GM23248 (cell line): ENCODE data around the gene SYTL3. TPM values are rescaled to one million over a fixed set of nuclear protein-coding genes. Genes with fewer than 3 reads are reported as not detected.

Source experiments
- DNase-seq: peaks from one replicate; pipeline ENCODE4 v3.0.0-alpha.2; 2015
- H2AFZ ChIP-seq: fragments of 200-600 bp; sonication (generic); 2 replicates; pipeline ENCODE4 v1.6.1; 2016; ENCODE audit warnings: antibody characterized with exemption
- H3F3A ChIP-seq: fragments of 200-600 bp; sonication (generic); 2 replicates; pipeline ENCODE4 v1.6.1; 2016; ENCODE audit warnings: mild to moderate bottlenecking, antibody characterized with exemption, mixed run types; ENCODE audit not compliant: insufficient read depth
- H3K27ac ChIP-seq: fragments of 200-600 bp; sonication (generic); 2 replicates; pipeline ENCODE4 v1.5.1; 2016; ENCODE audit warnings: mild to moderate bottlenecking
- H3K27me3 ChIP-seq: fragments of 200-600 bp; sonication (generic); replicated peaks from 2 replicates; pipeline ENCODE4 v1.6.1; 2016; ENCODE audit warnings: mild to moderate bottlenecking; ENCODE audit not compliant: insufficient read depth
- H3K36me3 ChIP-seq: fragments of 200-600 bp; sonication (generic); 2 replicates; pipeline ENCODE4 v1.6.1; 2016; ENCODE audit warnings: low read depth, mild to moderate bottlenecking
- H3K4me1 ChIP-seq: fragments of 200-600 bp; sonication (generic); 2 replicates; pipeline ENCODE4 v1.6.1; 2016; ENCODE audit warnings: mild to moderate bottlenecking; ENCODE audit not compliant: insufficient read depth
- H3K4me2 ChIP-seq: fragments of 200-600 bp; sonication (generic); one replicate; pipeline ENCODE4 v1.6.1; 2016; ENCODE audit warnings: mild to moderate bottlenecking; ENCODE audit not compliant: unreplicated experiment
- H3K4me3 ChIP-seq: fragments of 200-600 bp; sonication (generic); 2 replicates; pipeline ENCODE4 v1.5.1; 2016; ENCODE audit warnings: mild to moderate bottlenecking
- H3K79me2 ChIP-seq: fragments of 200-600 bp; sonication (generic); 2 replicates; pipeline ENCODE4 v1.6.1; 2016; ENCODE audit warnings: mild to moderate bottlenecking; ENCODE audit not compliant: insufficient read depth
- H3K9ac ChIP-seq: fragments of 200-600 bp; sonication (generic); 2 replicates; pipeline ENCODE4 v1.6.1; 2016; ENCODE audit warnings: mild to moderate bottlenecking
- H3K9me2 ChIP-seq: fragments of 200-600 bp; sonication (generic); 2 replicates; pipeline ENCODE4 v1.6.1; 2016; ENCODE audit warnings: mixed run types, mild to moderate bottlenecking, moderate library complexity; ENCODE audit not compliant: insufficient read depth
- H3K9me3 ChIP-seq: fragments of 200-600 bp; sonication (generic); one replicate; pipeline ENCODE4 v1.6.1; 2017; ENCODE audit warnings: low read depth
- H4K20me1 ChIP-seq: fragments of 200-600 bp; sonication (generic); 2 replicates; pipeline ENCODE4 v1.6.0; 2016; ENCODE audit not compliant: insufficient read depth
- EZH2 ChIP-seq: fragments of 200-600 bp; sonication (generic); IDR thresholded peaks from 2 replicates; pipeline ENCODE4 v1.6.1; 2018; ENCODE audit warnings: antibody characterized with exemption, mild to moderate bottlenecking; ENCODE audit not compliant: insufficient read depth, poor library complexity, severe bottlenecking
- EZH2phosphoT487 ChIP-seq: fragments of 200-600 bp; sonication (generic); IDR thresholded peaks from 2 replicates; pipeline ENCODE4 v1.6.1; 2018; ENCODE audit warnings: antibody characterized with exemption, moderate library complexity, mild to moderate bottlenecking, low read depth; ENCODE audit not compliant: insufficient read depth
- WGBS, 2 experiments: methylation state at CpG; one replicate each; pipeline ENCODE4 v1.1.6; 2015 to 2017; ENCODE audit warnings: low lambda C conversion rate in 2 of 2, low coverage in 1 of 2; ENCODE audit errors: missing lambda C conversion rate in 2 of 2; 5-methylcytosine and 5-hydroxymethylcytosine counted together
- in situ Hi-C: fragments of 300-500 bp; cut with MboI; formaldehyde crosslinking; loops from 2 replicates; pipeline ENCODE4 v1.15.0; 2020
- polyA plus RNA-seq: library from polyadenylated mRNA; unstranded; fragments of >200 nt; fragmentation: Nextera tagmentation; extraction: Ambion mirVana; gene quantifications from 2 replicates; pipeline ENCODE4 v1.2.1, GENCODE V29; 2016
- total RNA-seq: library from RNA; depleted of rRNA; stranded (reverse); fragments of >200 nt; shearing (Covaris generic); gene quantifications from 2 replicates; pipeline ENCODE4 v1.2.3, GENCODE V29; 2014

The SYTL3 gene
- total and polyA plus RNA-seq, 2 experiments from 2014 or later = 2.1 to 2.3 TPM

GRCh38 chr6:158798311-158798710 is 148.5 kb downstream of the SYTL3 start:
- Histone ChIP-seq H3K4me2 (peak overlapping the region; percentile 23), H3K4me1 (peaks cover 24% of the 10 kb centered on the region), H3K9me2 (no peaks in the 10 kb centered on the region), H3K4me3 (no peak overlapping the region), H4K20me1 (0 out of 2 replicates have a peak, but pooled peaks cover 3% of the 10 kb centered on the region), H3K27ac (peak overlapping the region; percentile 80), H3K9me3 (no peaks in the 10 kb centered on the region), H3K27me3 (no peaks in the 10 kb centered on the region), H3K9ac (peak overlapping the region; percentile 51), H3F3A (peaks cover 26% of the 10 kb centered on the region), H3K36me3 (no peaks in the 10 kb centered on the region), H3K79me2 (peaks cover 94% of the 10 kb centered on the region), H2AFZ (no peak overlapping the region)
- WGBS, 2 experiments = 78 to 79% methylated on average over 7 to 8 of the region's 8 CpGs
- TF ChIP-seq EZH2phosphoT487 = no peak
- TF ChIP-seq EZH2 = no peak
- in situ Hi-C loops = no loop called here
- no peak for DNase-seq

DNA sequence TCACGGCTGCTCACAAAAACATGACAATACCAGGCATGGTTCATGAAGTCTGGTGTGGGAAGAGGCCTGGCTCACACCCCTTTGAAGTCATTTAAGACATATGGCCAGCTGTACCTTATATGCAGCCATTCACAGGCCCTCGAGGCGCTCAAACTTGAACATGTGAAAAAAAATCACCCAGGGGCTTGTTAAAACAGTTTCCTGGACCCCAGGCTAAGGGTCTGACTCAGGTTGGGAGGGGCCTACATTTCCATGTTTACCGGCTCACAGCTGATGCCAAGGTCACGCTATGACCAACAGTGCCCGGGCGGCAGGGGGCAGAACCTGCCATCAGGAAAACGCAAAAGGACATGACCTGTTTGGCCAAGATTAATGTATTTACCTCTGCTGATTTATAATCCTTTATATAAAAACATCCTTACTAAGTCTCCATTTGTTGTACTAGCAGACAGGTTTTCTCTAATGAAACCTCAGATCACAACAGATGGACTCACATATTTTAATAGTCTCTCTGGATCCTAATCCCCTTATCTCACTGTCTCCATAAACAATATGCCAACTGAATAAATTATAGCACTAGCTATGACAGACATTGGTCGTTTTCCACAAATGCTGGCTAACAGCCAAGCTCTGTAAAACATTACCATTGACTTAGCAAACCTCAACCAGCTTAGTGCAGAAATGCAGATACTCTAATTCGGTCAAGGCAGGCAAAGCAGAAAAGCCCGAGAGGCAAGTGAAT is 149.4 kb downstream of the SYTL3 start:
- Histone ChIP-seq H3K4me2 (no peak overlapping the region), H4K20me1 (0 out of 2 replicates have a peak, but pooled peaks cover 3% of the 10 kb centered on the region), H2AFZ (no peak overlapping the region), H3K4me1 (peaks cover 24% of the 10 kb centered on the region), H3K9me2 (no peaks in the 10 kb centered on the region), H3K27me3 (no peaks in the 10 kb centered on the region), H3K79me2 (peaks cover 92% of the 10 kb centered on the region), H3F3A (peaks cover 26% of the 10 kb centered on the region), H3K4me3 (no peak overlapping the region), H3K9ac (no peak overlapping the region), H3K36me3 (no peaks in the 10 kb centered on the region), H3K9me3 (no peaks in the 10 kb centered on the region), H3K27ac (no peak overlapping the region)
- DNase-seq = peak; percentile 25
- WGBS, 2 experiments = 47 to 50% methylated on average over 11 of the region's 11 CpGs
- TF ChIP-seq EZH2phosphoT487 (no peak), EZH2 (no peak)
- in situ Hi-C loops = no loop called here

GRCh38 chr6:158801655-158802294 is 151.9 kb downstream of the SYTL3 start:
- 96 to 99% methylated on average over 7 of the region's 7 CpGs for WGBS, 2 experiments
- Histone ChIP-seq H3K4me1 (peaks cover 24% of the 10 kb centered on the region), H3K9me2 (no peaks in the 10 kb centered on the region), H3K36me3 (no peaks in the 10 kb centered on the region), H3K27me3 (no peaks in the 10 kb centered on the region), H3K9me3 (no peaks in the 10 kb centered on the region), H3F3A (peaks cover 26% of the 10 kb centered on the region), H3K4me2 (no peak overlapping the region), H3K27ac (no peak overlapping the region), H2AFZ (no peak overlapping the region), H3K79me2 (peaks cover 89% of the 10 kb centered on the region), H3K9ac (no peak overlapping the region), H4K20me1 (0 out of 2 replicates have a peak, but pooled peaks cover 3% of the 10 kb centered on the region), H3K4me3 (no peak overlapping the region)
- no peak for DNase-seq
- in situ Hi-C loops = no loop called here
- TF ChIP-seq EZH2 (no peak), EZH2phosphoT487 (no peak)

GRCh38 chr6:158803733-158804143 is 153.9 kb downstream of the SYTL3 start:
- TF ChIP-seq EZH2 = no peak
- TF ChIP-seq EZH2phosphoT487 = no peak
- Histone ChIP-seq H3K9me2 (no peaks in the 10 kb centered on the region), H3K27ac (no peak overlapping the region), H3K9ac (no peak overlapping the region), H3K36me3 (no peaks in the 10 kb centered on the region), H3K9me3 (no peaks in the 10 kb centered on the region), H4K20me1 (0 out of 2 replicates have a peak, but pooled peaks cover 3% of the 10 kb centered on the region), H3K79me2 (peaks cover 95% of the 10 kb centered on the region), H3K4me1 (peaks cover 9% of the 10 kb centered on the region), H3F3A (peaks cover 9% of the 10 kb centered on the region; the same call in 1 of the 2 replicates), H3K4me3 (no peak overlapping the region), H3K27me3 (no peaks in the 10 kb centered on the region), H3K4me2 (no peak overlapping the region), H2AFZ (no peak overlapping the region)
- in situ Hi-C loops = no loop called here
- DNase-seq = no peak
- 89 to 92% methylated on average over 5 of the region's 5 CpGs for WGBS, 2 experiments
